ENCODE results near the gene SLC27A6.

GRCh38 chr5:128979761-128980160, 14.5 kb downstream of the SLC27A6 start:
- no peak for TF ChIP-seq POLR2AphosphoS5 (IDR thresholded peaks at IDR 0.05; ENCODE audit: low read depth, low read length)
- TF ChIP-seq, protein P1, sequence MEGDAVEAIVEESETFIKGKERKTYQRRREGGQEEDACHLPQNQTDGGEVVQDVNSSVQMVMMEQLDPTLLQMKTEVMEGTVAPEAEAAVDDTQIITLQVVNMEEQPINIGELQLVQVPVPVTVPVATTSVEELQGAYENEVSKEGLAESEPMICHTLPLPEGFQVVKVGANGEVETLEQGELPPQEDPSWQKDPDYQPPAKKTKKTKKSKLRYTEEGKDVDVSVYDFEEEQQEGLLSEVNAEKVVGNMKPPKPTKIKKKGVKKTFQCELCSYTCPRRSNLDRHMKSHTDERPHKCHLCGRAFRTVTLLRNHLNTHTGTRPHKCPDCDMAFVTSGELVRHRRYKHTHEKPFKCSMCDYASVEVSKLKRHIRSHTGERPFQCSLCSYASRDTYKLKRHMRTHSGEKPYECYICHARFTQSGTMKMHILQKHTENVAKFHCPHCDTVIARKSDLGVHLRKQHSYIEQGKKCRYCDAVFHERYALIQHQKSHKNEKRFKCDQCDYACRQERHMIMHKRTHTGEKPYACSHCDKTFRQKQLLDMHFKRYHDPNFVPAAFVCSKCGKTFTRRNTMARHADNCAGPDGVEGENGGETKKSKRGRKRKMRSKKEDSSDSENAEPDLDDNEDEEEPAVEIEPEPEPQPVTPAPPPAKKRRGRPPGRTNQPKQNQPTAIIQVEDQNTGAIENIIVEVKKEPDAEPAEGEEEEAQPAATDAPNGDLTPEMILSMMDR (IDR thresholded peaks at IDR 0.05): no peak
